GM12872 (cell line): Measurements from ENCODE around the gene EIF3J.

Experiments
- TF ChIP-seq, protein P1 (sequence below): IDR thresholded peaks from 3 replicates; pipeline ENCODE4 v1.5.1; 2011; ENCODE audit warnings: low read depth, mild to moderate bottlenecking, low read length, moderate library complexity; ENCODE audit not compliant: insufficient read depth

The EIF3J gene

DNA sequence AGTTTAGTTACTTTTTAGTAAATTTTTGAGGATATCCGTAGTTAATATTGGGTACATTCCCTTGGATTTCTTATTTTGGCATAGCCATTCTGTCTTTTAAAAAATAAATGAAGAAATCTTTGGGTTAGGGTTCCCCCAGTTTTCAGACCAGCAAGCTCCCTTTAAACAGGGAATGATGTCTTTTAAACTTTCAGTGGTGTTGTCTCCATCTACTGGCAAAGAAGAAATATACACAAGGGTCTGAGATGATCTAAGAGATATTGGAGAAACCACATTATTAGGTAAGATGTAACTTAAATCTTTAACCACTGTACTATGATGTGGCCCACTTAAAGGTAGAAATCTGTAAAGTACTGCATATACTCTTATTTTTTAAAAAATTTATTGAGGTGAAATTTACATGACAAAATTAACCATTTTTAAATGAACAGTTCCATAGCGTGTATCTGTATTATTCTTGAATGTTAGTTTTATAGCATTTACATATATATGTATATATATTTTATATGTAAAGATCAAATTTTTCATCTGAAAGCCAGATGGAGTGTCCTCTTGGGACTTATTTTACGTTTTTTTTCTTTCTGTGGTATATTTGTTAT is 35.1 kb upstream of the EIF3J start:
- TF ChIP-seq, protein P1, sequence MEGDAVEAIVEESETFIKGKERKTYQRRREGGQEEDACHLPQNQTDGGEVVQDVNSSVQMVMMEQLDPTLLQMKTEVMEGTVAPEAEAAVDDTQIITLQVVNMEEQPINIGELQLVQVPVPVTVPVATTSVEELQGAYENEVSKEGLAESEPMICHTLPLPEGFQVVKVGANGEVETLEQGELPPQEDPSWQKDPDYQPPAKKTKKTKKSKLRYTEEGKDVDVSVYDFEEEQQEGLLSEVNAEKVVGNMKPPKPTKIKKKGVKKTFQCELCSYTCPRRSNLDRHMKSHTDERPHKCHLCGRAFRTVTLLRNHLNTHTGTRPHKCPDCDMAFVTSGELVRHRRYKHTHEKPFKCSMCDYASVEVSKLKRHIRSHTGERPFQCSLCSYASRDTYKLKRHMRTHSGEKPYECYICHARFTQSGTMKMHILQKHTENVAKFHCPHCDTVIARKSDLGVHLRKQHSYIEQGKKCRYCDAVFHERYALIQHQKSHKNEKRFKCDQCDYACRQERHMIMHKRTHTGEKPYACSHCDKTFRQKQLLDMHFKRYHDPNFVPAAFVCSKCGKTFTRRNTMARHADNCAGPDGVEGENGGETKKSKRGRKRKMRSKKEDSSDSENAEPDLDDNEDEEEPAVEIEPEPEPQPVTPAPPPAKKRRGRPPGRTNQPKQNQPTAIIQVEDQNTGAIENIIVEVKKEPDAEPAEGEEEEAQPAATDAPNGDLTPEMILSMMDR, result peak; percentile 57; the same call in 2 of the 3 replicates

DNA sequence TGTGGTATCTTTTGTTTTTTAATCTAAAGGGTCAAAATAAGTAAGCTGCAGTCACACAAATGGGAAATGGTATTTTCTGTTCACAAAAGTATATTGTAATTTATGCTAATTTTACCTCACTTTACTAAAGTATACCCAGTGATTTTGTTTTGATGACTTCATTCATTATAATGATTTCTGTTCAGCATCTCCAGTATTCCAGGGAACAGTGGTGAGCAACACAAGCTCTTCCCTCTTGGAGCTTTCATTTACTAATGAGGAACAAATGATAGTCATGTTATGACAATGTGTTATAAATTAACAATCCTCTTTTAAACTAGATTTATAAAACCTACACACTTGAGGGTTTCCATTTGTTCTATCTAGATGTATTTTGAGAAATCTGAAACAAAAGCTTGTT is 20.5 kb upstream of the EIF3J start:
- TF ChIP-seq, protein P1, result no peak

DNA sequence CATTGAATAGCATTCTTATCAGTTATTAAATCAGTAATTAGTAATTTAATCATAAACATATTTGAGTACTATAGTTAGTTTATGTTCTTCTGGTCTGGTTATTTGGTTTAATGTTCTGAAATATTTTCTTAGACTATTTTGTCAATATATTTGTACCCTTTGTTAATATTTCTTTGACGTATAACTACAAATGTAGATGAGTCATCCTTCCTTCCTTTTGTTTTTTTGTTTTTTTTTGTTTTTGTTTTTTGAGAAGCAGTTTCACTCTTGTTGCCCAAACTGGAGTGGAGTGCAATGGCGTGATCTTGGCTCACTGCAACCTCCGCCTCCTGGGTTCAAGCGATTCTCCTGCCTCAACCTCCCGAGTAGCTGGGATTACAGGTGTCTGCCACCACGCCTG is 17.4 kb upstream of the EIF3J start:
- TF ChIP-seq, protein P1, result no peak

DNA sequence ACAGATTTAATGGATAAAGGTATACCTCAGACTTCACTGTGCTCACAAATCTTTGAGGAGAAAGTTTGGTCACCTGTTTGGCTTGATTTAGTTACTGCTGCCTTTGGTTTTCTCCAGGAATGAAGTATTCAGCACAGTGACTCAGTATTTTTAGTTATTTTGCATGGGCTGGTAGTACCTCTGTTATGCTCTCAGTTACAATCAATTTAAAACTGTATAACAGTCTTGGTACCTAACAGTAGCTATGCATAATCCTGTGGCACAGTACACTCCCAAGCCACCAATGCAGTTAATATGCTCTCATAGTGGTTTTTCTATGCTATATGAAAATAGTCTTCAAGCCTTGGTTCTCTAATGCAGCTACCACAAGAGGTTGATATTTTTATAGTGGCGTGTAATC is 11.9 kb upstream of the EIF3J start:
- TF ChIP-seq, protein P1, result no peak

DNA sequence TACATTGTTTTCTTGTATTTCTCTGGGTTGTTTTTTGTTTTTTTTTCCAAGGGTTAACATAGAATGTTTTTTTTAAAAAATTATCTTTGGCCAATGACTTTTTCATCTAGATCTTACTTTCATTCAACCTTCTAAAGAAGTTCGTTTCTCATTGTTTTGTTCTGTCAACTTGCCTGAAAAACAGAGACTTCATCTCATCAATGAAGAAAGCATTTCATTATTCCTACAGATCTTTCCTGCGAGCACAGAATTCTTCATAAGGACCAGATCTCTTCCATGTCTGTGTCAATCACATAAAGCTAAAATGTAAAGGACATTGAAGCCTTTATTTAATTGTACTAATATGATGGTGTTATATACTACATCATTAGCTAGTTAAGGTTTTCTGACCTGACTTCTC is 9.7 kb upstream of the EIF3J start:
- TF ChIP-seq, protein P1, result no peak

DNA sequence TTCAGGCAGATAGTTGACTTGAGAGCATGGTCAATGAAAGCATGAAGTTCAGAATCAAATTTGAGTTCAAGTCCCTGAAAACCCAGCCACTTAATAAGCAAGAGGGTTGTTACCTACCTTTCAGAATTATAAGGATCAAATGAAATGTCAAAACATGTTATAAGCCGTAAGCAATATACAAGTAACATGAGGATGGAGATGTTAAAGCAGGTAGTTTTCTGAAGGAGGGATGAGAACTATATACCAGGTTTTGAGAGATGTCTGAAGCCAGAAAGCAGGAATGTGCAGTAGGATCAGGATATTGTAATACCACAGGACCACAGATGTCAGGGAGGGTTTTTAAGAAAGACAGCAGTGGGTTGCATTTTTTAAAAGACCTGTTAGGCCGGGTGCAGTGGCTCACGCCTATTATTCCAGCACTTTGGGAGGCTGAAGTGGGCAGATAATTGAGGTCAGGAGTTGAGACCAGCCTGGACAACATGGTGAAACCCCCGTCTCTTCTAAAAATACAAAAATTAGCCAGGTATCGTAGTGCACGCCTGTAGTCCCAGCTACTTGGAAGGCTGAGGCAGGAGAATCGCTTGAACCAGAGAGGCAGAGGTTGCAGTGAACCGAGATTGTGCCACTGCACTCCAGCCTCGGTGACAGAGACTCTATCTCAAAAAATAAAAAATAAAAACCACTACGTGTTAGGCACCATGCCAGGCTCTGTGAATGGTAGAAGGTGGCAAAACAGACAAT is 6.9 kb upstream of the EIF3J start:
- TF ChIP-seq, protein P1, result no peak

DNA sequence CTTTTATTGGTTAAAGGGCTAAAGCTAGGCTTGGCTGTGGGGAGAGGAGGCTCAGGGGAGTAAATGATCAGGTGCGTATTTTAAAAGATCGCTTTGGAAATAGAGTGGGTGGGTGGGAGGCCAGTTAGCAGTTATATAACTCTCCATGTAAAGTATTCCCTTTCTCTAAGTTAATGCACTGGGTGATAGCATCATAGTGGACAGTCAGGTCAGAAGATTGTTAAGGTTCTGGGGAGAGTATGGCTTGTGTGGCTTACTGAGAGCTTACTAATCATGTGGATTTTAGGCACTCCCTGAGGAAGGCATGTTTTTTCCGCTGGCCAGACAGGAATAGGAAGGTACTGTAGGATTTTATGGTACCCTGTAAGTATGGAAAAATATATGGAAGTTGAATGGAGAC is 6.3 kb upstream of the EIF3J start:
- TF ChIP-seq, protein P1, result no peak
